NCI-H510A (cell line): ENCODE measurements around the gene C2orf78.

Experiments
- DNase-seq: peaks from one replicate; lab custom pipeline; 2025; lab: John Stamatoyannopoulos, UW

C2orf78 gene

DNA sequence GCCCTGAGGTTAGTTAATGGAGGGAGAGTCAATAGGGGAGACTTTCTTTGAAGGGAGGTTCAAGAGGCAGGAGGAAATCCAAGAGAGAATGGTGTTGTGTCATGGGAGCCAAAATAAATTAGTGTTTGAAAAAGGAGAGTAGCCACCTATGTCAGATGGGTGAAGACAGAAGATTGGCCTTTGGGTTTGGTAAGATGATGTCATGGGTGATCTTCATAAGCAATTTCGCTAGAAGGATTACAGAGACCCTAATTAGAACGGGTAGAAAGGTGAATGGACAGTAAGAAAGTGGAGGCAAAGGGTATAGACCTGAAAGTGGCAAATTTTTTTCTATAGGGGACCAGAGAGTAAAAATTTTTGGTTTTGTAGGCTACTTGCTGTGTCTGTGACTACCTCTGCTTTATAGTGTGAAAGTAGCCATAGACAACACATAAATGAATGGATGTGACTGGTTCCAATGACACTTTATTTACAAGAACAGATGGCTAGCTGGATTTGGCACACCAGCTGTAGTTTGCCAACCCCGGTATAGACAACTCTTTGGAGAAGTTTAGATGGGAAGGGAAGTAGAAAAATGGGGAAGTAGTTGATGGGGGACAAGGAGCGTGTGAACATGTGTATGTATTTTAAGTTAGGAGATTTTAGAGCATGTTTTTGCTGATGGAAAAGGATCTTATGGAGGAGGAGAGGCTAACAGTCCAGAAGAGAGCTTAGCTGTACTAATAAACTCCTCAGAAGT lies 54.0 kb downstream of the C2orf78 start:
- no peak for DNase-seq

GRCh38 chr2:73838889-73839534 lies 55.0 kb downstream of the C2orf78 start:
- DNase-seq, result no peak

GRCh38 chr2:73839653-73840411 lies 55.8 kb downstream of the C2orf78 start:
- no peak for DNase-seq

DNA sequence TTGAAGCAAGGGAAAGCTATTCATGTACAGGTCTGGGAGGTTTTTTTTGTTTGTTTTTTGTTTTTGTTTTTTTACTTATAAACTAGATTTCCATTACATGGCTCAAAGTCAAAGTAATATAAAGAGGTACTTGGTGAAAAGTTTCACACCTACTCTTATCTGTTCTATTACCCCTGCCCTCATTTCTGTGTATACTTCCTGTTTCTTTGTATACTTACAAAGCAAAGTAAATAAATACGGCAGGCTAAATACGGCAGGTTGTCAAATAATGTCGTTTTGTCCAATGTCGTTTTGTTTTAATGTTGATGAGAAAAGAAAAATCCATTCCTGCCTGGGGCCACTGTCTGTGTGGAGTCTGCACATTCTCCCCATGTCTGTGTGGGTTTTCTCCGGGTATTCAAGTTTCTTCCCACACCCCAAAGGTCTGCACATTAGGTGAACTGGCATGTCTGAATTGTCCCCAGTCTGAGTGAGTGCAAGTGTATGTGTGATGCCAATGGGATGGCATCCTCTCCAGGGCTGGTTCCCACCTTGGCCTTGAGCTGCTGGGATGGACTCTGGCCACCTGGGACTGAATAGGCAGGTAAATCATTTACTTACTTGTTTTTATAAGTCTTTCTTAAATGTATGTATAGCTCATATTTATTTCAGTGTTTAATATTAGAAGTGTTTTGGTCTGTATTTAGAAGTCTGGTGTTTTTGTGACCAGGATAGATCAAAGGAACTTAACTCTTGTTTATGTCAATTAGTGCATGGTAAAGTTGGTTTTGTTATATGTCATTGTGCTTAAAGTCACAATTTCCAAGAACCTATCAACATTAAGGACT lies 58.1 kb downstream of the C2orf78 start:
- DNase-seq, result no peak

DNA sequence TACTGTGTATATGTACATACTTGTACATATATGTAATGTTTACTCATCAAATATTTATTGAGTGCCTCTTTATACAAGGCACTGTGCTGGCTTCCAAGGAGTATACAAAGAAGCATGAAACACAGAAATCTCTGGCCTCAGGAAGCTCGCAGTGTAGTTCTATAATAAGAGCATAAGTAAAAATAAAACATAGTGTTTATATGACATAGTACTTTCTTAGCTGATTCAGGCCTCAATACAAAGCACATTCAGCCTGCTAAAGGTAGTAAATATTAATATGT lies 58.7 kb downstream of the C2orf78 start:
- DNase-seq, result no peak

- no peak for DNase-seq
Observed at GRCh38 chr2:73844087-73844486, 60.1 kb downstream of the C2orf78 start.

- DNase-seq, result no peak
Observed at GRCh38 chr2:73850009-73850408, 66.0 kb downstream of the C2orf78 start.

- DNase-seq, result no peak
Observed at GRCh38 chr2:73851274-73851673, 67.3 kb downstream of the C2orf78 start.

- no peak for DNase-seq
Observed at GRCh38 chr2:73852020-73852419, 68.0 kb downstream of the C2orf78 start.

DNA sequence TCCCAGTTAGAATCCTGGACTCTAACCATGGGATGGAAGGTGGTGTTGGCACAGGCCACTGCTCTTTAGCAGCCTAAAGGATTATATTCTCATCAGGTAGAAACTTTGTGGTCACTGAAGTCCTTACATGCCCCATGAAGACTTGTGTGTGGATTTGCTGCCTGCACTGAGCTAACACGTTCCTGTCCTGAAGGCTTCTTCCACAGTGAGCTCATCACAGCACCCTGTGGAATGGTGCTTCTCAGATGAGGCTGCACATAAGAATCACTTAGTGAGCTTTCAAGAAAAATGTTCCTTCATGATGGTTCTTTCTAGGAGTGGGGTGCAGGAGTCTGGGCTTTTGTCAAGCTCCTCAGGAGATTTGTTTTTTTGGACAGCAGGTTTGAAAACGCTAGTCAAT lies 71.5 kb downstream of the C2orf78 start:
- no peak for DNase-seq

GRCh38 chr2:73856214-73856613 lies 72.2 kb downstream of the C2orf78 start:
- no peak for DNase-seq

GRCh38 chr2:73859721-73860586 lies 76.0 kb downstream of the C2orf78 start:
- DNase-seq, result no peak

DNA sequence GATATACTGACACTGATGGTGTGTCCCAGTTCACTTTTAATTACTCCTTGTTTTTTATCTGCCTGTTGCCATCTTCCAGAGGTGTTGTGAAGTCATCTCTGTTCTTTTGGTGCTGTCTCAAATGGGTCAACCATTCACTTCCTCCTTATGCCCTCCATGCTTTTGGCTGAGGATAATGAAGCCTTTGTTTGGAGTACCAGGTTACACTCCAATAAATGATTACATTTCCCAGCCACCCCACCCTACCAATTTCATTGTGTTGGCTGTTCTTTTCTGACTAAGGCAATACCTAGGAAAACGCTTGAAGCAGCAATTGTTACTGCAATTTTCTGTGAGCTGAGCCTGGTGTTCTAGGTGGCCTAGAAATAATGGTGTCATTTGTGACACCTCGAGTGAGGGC lies 79.0 kb downstream of the C2orf78 start:
- no peak for DNase-seq
